ENCODE measurements around the gene LRG1.

The LRG1 gene, protein sequence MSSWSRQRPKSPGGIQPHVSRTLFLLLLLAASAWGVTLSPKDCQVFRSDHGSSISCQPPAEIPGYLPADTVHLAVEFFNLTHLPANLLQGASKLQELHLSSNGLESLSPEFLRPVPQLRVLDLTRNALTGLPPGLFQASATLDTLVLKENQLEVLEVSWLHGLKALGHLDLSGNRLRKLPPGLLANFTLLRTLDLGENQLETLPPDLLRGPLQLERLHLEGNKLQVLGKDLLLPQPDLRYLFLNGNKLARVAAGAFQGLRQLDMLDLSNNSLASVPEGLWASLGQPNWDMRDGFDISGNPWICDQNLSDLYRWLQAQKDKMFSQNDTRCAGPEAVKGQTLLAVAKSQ

DNA sequence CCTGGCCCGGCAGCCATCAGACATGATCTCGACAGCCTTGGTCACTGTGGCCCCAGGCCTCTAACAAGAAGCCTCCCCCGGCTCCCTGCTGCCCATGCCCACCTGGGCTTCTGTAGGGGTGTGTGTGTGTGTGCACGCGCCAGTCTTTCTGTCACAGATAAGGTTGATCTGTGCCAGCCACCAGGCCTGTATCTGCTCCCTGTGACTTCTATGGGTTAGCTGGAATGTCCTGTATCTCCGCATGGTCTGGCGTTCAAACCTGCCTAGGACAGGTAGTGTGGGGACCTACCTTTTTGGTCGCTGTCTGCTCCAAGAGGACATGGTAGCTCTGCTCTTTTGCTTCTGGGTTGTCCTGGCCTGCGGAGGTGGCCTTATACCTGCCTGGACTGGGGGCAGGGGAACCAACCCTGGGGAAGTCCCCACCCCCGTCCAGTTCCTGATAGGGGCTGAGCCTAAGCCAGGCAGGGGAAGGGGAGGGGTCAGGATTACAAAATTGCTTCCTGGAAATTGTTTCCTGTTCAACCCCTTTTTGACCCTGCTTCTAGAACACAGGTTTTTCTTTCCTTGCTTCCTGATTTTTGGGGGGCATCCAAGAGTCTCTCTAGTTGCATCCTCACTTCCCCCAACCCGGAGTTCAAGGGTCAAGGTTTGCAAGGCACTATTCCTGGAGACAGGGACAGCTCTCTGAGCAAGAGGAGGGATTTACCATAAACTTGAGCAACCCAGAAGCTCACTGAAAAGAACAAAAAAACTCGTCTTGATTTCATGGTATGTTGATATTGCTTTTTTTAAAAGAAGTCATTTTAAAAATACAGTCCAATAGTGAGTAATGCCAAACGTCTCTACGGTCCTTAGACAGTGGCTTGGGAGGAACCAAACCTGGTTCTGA, at the start of gene LRG1:
LRG1 (minus strand) TSS at position 344 of the 889 bp plus-strand sequence; CDS start at position 321, 23 bp downstream.
- DNase-seq = no peak

DNA sequence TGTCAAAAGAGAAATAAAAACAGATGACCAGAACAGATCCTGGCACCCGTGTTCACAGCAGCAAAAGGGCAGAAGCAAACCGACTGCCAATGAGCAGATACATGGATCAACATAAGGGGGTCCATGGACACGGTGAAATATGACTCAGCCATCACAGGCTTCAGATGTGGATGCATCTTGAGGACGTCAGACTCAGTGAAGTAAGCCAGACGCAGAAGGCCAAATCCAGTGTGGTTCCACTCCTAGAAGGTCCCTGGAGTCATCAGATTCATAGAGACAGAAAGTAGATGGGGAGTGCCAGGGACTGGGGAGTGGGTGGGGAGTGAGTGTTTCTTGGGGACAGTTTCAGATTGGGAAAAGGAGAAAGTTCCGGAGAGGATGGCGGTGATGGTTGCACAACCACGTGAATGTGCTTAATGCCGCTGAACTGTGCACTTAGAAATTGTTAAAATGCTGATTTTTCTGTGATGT, 48.5 kb upstream of the LRG1 start:
- DNase-seq = no peak

DNA sequence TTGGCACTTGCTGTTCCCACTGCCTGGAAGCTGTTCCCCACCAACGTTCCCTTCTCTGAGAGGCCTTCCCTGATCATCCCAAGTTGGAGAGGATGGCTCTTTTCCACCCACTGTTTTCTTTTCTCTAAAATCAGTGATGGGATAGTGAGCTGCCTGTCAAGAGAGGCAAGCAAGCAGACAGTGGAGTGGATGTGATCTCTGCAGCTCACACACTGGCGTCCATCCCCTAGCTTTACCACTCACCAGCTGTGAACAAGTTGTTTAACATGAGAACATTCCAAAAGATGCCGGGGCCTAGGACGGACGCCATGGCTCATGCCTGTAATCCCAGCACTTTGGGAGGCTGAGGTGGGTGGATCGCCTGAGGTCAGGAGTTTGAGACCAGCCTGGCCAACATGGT, 47.7 kb upstream of the LRG1 start:
- no peak for DNase-seq

DNA sequence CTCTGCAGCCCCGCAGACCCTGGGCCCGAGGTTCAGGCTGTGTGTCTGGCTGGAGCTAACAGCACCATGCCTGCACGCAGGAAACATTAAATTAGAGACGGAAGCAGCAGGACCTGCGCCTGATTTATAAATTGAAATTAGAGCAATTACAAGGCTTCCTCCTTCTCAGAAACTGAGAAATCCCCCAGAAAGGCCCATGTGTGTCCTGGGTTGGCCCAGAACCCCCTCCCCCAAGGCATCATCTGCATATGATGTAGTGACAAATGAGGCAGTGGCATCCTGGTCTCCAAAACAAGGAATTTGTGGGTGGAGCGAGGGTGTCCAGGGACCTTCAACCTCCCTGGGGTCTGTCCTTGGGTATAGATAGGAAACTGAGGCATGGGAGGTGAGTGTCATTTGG, 46.9 kb upstream of the LRG1 start:
- no peak for DNase-seq

DNA sequence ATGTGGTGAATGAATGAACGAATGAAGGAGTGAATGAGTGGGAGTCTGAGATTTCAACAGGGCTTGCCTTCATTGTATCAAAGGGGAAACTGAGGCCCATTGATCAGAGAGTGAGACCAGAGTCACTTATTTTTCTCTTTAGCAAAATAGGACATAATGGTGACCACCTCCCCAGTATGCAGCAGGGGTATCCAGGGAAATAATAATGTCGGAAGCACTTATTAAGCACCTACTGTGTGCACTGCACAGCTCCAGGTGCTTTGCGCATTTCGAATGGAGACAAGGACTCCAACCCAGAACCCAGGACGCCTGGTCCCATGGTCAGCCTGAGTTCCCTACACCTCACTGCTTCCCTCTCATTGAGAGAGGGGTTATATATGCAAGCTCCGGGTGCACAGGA, 46.4 kb upstream of the LRG1 start:
- no peak for DNase-seq

DNA sequence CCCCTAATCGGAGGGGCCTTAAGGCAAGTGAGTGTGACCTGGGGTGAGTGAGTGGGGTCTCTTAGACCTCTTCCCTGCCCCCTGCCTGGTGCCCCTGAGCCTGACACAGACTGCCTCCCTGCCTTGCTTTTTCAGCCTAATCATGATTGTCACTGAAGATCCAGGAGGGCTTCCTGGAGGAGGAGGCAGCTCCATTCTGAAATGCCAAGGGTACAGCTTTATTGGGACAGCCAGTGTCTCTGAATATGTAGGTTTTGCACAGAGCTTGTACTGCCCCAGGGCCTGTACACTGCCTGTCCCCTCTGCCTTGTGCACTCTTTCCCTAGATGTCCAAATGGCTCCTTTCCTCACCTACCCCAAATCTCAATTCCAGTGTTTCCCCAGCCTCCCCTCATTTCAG, 45.7 kb upstream of the LRG1 start:
- DNase-seq = no peak

DNA sequence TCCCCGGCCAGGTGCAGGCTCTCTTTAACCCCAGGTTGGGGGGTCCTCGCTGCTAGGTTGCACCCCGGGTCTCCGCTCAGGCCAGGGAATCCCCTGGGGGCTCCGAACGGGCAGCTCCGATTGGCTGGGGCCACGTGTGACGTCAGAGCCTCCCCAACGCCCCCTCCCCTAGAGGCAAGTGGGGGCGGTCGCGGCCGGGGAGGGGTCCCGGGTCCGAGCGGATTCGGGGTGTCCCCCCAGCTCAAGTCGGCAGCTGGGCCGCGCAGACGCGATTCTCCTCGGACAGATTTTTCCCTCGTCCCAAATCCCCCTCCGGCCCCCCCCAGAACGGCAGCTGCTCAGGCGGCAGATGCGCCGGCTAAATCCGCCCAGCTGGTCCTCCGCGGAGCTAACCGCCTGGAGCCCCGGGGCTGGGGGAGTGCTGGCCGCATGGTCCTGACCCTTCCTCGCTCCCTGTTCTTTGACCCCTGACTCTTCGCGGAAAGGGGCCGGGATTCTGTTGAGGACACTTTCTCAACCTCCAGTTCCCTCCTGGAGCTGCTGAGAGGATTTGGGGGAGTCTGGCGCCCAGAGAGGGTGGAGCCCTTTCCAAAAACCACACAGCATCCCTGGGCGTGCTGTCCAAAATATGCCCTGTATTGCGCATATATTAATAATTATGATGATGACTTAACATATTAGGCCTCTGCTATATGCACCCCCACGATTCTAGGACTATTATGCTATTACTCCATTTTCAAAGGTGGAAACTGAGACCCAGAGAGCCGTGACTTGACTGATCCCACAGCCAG, 45.0 kb upstream of the LRG1 start:
- DNase-seq = peak in 1 of 2 experiments; percentile 19

DNA sequence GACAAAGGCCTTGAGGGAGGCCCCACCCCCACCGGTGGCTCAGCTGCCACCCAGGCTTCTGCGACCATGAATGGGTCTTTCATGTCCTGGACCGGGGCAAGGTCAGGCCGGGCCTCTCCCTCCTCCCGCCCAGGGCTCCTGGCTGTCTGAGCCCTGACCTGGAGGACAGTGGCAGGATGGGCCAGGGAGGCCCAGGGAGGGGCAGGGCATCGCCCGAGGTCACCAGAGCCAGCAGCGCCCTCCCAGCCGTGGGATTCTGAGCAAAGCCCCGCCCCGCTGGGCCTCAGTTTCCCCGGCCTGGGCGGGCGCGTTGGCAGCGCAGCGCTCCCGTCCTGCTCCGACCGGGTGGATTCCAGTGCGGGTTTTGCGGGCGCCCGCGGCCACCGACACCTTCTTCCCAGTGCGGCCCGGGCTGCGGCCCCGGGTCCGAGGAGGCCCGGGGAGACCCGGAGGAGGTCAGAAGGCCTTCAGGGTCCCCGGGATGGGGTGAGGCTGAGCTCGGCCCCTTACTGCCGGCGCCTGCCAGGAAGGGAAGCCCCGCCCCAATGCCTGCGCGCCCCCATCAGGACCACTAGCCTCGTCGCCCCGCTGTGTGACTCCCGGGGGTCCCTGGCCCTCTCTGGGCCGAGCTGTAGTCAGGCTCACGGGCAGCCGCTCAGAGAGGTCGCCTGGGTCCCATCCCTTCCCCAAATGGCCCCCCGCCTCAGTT, 44.3 kb upstream of the LRG1 start:
- peak in 1 of 2 experiments; percentile 27 for DNase-seq

DNA sequence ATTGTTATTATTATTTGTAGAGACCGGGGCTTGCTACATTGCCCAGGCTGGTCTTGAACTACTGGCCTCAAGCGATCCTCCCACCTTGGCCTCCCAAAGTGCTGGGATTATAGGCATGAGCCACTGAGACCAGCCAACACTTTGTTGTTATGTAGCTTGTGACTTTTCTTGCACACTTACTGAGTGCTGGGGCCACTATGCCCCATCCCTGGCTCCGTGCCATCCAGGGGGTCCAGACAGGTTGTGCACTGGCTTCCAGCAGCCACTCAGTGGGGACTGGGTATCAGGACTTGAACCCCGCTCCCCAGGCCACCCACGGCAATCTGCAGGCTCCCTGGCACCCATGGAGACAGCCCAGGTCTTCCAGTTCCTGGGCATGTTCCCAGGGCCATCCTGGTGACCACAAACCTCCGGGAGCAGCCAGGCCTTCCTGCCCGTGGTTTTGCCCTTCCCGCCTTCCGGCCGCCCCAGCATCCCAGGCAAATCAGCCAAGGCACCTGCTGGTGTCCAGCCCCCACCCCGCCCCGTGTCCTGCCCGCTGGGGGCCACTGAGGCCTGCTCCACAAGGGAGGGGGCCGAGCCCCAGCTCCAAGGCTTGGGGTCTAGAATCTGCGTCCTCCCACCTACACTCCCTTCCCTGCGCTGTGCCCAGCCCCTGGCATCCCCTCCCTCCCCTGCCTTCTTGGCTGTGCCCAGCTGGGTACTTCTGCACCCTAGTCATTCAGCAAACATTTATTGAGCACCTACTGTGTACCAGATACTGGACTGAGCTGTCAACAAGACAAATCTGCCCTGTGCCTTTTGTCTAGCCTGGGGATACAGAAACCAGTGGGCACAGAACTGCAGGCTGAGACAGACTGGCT, 43.4 kb upstream of the LRG1 start:
- DNase-seq = no peak

DNA sequence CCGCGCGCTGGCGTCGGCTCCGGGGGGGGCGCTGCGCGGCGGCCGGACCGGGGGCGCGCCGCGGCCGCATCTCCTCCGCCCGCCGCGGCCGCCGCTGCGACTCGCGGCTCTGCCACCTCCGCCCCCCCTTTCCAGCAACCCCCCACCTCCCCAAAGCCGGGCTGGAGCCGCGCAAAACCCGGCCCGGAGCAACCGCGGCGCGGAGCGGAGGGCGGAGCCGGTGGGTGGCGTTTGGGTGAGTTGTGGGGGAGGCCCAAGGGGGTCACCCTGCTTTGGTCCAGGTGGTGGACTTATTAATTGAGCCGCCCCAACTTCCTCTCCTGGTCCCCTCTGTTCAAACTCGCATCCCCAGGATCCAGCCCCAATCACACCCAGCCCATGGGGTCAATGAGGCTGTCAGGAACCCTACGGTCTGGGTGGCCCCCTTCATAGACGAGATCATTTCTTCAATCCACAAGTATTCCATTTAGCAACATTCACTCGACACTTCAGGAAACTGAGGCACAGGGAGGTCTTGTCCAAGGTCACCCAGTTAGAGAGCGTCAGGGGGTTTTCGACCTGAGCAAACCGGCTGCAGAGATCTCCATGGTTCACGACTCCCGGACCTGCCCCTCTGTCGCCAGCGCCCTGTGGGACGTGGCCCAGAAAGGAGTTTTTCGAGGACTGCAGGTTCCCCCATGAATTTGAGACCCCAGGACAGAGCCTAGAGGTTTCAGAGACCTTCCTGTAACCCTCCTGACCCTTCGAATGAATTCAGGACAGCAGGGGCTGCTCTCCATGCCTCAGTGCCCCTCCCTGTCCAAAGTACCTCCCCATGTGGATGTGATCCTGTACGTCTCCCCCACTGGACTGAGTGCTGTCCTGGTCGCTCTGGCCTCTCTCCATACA, 42.1 kb upstream of the LRG1 start:
- DNase-seq = peak in 1 of 2 experiments; percentile 42

DNA sequence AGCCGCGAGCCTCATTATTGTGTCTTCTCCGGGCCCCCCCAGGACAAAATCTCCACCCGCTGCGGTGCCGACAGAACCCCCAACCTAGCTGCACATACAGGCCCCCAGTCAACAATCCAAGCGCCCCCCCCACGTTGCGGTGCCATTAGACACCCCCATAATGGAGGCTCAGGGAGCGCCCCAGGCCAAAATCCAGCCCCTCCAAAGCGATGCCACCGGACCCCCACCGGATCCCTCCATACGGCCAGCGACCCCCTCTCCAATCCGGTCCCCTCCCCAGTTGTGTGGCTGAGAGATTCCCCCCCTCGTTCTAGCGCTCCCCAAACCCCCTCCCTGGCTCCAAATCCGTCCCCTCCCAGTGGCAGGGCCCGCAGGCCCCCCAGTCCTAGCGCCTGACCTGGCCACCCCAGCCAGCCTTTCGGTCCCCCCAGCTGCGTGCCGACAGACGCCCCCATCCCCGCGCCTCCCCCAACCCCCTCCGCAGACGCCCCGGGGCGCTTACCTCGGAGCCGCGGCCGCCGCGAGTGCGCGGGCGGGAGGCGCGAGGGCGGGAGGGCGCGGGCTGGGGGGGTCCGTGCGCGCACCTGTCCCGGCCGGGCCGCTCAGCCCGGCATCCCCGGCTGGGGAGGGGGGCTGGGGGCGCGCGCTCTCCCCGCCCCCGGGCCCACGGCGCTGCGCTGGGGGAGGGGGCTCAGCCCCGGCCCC, 41.3 kb upstream of the LRG1 start:
- DNase-seq = no peak

DNA sequence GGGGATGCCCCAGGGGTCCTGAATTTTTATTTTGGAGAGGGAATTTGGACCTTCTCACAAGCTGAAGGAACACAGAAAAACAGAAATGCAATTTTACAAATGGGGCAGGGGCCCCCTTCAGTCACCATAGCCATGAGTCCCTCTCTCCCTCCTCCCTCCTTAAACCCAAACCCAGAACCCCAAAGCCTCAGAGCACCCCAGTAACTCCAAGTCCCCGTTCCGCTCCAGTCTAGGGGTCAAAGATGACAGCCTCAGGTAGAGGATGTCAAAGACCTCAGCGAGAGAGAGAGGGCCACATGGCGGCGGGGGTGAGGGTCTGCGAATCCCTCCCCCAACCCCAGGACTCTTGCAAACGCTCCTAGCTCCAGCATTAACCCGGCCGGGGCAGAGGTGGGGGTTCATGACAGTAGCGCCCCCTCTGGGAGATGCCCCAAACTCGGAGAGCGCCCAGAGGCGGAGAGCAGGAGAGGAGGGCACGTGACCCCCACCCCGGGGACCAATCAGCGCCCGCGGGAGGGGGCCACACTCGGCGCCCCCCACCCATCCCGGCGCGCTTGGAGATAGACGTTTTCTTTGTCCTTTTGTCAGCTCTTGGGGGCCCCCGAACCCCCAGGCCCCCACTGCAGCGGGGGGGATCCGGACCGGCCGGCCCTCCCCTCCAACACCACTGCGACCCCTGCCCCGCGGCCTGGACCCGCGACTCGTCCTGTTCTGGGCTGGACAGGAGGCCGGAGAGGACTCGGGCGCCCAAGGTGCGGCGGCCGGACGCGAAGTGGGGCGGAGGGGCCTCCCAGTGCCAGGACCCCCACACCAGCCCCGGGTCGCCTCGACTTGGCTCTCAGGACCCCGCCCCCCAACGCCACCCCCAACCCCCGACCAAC, 40.4 kb upstream of the LRG1 start:
- DNase-seq = no peak

DNA sequence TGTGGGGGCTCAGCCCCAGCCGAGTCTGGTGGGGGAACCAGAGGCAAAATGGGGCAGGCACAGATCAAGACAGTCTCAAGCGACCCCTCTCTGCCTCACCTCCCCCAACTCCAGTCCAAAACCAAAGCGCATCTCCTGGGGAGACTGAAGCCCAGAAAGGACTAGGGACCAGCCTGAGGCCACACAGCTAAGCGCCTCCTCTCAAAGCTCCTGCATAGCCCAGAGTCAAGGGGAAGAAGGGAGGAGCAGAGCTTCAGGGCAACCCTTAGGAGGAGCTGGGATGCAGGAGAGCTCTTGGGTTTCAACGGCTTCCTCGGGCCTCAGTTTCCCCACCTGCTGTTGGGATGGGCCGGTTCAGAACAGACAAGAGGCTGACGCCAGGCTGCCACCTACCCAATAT, 39.6 kb upstream of the LRG1 start:
- DNase-seq = no peak

DNA sequence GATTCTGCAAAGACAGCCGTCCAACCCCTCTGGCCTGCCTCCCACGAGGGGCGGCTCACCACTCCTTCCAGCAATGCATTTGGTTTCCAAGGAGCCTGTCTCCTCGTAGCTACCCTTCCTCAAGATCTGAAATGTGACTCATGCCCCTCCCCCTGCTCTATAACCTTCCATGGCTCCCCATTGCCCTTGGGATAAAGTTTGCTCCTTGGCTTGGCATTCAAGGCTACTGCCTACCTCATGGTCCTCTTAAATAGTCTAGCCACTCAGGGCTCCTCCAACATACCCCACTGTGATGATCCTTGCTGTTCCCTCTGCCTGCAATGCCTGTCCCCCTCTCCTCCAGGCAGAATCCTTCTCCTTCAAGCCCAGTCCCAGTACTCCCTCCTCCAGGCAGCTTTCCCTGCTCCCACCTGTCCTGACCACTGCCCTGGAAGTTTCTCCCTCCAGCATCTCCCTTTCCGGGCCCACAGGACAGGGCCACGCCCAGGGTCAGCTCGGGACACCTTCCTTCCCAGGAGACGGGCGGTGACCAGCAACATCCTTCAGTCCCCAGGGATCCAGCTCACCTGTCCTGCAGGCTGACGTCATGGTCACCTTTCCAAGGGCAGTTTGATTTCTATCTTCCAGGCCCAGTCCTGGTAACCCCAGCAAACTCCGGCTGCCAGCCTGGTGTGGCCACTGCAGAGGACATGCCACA, 38.9 kb upstream of the LRG1 start:
- no peak for DNase-seq

DNA sequence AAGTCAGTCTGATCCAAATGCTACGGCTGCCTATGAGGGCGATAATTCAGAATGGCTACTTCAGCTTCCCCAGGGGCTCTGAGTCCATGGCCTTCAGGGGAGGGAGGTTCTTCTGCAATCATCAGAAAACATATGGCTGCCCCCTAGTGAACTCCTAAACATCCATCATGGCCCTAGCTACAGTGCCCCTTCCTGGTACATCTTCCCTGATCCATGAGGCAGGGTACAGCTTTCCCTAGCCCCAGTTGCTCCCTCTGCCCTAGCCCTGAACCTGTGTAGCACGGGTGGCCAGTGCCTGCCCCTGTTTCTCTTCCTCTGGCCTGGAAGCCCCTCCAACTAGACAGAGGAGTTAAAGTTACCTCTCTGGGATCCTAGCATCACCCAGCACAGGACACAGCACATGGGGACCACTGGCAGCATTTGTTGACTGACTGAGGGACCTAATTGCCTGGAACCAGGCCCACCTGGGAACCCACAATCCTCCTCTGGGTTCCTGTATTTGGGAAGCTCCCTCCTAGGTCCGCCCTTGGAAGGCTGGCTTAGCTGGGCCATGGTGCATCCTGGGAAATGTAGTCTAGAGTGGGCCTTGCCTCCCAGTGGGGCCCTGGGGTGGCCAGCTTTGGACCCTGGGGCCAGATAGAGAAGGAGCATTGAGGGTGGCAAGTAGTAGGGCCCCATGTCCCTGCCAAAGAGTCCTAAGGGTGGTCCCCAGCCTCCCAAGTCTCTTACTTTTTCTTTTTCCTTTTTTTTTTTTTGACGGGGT, 37.4 kb upstream of the LRG1 start:
- DNase-seq = no peak

DNA sequence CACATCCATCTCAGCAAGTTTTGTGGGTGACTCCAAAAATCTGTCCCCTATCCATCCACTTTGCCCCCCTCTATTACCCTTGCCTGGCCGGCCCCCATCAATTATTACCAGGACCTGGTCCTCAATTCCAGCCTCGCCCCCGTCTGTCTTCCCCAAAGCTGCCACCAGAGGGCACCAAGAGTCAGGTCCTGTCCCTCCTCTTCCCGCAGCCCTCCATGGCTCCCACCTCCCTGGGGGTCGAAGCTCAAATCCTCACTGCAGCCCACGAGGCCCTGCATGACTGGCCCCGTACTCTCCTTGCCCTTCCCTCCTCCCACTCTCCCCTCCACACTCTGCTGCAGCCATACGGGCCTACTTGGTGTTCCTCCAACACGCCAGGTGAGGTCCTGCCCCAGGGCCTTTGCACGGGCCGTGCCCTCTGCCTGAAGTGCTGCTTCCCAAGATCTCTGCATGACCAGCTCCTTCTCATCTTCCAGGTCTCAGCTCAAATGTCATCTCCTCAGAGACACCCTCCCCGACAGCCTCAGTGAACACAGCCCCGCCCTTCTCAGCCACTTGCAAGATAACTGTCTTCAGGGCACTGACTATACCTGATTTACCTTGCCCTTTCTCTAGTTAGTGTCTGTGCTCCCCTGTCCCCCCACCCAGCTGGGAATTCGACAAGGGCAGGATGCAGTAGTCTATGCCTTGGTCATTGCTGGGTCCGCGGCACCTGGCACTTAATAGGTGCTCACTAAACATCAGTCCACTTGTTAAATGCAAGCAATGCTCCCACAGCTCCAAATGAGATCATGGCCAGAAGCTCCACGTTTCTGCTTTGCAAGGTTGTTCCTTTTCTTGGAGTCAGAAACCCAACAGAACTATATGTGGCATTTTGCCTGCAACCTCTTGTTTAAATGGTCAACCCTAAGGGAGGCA, 36.4 kb upstream of the LRG1 start:
- DNase-seq = peak in 1 of 2 experiments; percentile 39
